ENCODE data around the gene STT3B.
A peak's percentile ranks its signal among the peaks of the same experiment; 100 is the strongest.

The STT3B gene

DNA sequence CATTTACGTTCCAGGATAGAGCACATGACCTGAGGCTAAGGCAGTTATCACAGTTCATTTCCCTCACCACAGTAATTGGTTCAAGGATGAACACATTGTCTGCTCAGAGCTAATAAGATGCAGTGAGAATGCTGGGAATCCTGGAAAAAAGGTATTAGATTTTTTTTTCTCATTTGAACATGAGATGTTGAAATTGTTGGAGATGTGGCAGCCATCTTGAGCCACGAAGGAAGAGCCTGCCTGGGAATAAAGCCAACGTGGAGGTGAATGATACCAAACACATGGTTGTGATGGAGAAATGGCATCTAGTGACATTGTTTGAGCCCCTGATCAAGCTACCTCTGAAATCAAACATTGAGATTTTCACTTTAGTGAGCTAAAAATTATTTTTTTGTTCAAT is 16.0 kb upstream of the STT3B start:
- FAIRE-seq (no peak), DNase-seq (ENCODE audit: low spot score) (no peak)

DNA sequence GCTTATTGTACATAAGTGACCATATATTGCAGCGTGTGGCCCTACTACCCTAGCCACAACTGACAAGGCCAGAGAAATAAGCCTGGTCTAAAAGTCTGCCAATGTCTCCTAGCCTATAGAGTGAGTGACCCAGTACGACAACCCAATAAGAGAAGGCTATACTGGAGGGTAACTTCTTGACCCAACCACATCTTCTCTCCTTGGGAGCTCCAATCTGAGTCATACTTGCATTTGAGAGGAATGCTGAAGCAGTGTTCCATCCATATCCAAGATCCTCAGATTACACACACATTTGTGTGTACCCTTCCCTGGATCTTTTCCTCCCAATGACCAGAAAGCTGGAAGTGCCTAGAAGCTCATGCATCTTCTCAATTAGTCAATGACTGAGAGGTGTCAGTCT is 11.3 kb upstream of the STT3B start:
- no peak for DNase-seq (ENCODE audit: low spot score)
- no peak for FAIRE-seq

DNA sequence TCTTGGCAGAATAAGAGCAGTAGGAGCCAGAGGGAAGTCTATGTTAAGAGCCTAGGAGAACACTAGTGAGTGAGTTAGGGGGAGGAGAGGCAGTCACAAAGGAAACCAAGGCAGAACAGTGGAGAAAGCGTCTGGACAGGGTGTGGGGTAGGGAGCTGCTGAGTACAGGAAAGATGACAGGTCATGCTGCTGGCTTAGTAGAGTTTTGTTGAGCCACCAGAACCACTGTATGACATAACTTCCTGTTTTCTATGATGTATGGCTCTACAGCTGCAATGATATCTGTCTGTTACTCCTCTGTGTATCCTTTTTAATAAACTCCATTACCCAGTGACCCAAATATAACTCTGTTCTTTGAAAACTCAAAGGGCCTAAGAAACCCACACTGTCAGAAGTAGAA is 10.6 kb upstream of the STT3B start:
- no peak for FAIRE-seq

DNA sequence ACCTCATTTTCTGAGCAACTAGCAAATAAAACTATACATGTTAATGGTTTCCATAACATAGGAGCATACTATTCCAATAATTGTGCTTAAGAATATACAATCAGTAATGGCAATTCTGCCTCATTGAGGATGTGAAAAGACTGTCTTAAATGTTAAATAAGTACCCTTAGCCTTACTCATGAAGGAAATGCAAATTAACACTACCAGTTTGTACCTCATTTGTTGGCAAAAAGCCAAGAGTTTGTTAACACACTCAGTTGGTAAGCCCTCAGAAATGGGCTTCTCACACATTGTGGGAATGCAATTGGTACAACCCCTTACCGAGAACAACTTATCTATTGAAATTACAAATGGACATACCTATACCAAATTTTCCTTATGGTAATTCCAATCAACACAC is 9.2 kb upstream of the STT3B start:
- DNase-seq (ENCODE audit: low spot score), result no peak

More for the DNA sequence above, 10.6 kb upstream of the STT3B start:
- DNase-seq (ENCODE audit: low spot score), result no peak

DNA sequence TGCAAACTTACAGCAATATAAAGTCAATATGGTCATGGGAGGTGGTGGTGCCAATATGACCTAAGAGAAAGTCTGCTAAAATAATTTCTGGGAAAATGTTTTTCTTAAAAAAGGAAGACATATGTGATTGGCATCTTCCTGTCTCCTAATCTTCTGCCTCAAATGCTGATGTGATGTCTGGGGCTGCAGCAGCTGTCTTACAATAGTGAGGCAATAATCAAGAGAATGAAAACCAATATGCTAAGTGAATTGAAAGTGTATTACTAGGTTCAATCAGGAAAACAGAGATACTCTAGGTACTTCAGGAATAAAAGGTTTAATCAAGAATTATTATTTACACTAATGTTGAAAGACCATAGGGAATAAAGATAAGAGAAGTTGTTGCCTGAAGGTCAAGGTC is 7.2 kb upstream of the STT3B start:
- no peak for FAIRE-seq

More for the DNA sequence above, 9.2 kb upstream of the STT3B start:
- no peak for FAIRE-seq

DNA sequence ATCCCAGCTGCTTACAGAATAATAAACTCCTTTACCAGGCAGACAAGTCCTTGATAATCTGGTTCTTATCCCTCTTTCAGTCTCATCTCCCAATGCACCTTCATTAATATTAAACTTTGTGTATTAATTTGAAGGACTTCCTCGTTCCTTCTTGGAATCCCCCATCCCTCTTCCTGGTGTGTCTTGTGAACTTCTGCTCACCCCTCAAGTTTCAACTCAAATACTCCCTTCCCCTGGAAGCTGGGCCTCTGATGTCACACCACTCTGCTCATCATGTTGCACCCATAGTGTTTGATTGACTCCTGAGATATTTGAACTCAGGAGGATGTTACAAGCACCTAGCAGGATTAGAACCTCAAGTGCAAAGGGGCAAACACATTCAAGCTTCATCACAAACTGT is 3.3 kb upstream of the STT3B start:
- FAIRE-seq (no peak), DNase-seq (ENCODE audit: low spot score) (no peak)

More for the DNA sequence above, 7.2 kb upstream of the STT3B start:
- DNase-seq (ENCODE audit: low spot score), result no peak

DNA sequence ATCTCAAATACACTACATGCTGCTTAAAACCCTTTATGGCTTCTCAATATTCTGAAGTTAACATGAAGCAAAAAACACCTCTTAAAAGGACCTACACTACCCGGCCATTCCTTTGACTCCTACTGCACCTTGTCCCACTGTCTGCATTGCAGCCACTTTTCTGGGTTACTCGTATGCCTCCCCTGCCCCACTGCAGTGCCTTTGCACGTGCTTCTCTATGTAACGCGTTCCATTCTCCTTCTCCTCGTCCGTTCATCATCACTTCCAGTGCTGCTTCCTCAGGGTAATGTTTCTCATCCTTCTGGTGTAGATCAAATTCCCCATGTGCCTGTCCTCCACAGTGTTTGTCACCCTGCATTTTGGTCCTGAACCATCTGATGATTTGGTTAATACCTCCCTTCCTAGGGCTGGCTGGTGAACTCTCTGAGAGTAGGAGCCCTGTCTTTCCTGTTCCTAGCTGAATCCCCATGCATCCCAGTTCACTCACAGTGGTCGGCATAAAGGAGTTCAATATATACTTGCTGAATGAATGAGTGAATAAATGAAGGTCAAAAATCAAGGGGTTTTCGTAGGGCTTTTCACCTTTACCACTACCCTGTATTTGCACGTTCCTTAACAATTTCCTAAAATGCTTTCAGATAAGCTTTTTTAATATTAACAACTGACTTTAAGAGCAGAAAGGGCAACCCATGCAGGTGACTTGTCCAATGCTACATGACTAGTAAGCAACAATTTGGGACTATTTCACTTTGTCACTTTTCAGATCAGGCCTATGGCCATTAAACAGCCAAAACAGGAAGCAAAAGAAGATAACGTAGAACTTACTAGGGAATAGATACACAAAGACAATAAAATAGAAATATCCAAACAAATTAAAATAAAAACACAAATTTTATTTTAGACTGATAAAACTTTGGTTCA is 2.4 kb upstream of the STT3B start:
- DNase-seq (ENCODE audit: low spot score) (no peak), FAIRE-seq (no peak)

DNA sequence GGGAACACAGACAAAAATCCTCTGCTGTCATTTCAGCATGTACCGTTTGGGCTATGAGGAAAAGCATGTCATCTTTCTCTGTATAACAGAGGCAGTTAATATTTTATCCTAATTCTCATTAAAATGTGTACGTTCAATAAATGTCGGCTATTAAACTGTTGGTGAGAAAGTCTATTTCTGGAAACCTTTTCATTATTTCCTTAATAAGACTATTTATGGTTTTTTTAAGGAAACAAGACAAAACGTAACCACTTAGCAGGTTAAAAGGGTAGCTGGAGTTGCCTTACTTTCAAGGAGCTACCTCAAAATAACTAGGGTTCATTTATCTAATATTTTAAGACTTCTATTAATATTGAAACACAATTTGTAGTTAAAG is 1.8 kb upstream of the STT3B start:
- DNase-seq (ENCODE audit: low spot score) (no peak), FAIRE-seq (no peak)

DNA sequence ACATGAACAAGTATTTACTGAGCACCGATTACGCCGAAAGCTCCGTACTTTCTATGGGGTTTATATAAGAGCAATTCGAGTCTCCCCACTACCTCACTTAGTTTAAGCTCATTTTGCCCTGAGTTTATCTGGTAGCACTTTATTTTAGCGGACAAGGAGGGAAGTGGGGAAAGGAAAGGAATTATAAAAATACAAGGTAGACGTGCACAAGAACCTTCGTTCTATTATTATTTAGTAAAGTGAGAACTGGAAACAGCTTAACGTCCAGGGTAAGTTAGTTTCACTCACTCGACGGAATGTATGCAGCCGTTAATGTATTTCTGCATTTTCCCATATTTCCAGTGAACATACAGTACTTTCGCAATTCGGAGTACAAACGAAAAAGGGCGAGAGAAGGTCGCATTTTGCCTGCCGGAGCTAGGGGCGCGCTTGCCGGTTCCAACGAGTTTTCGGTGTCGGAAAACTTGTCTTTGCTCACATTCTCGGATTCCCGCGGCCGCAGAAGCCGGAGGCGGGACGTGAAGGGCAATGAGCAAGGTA is 1.2 kb upstream of the STT3B start:
- no peak for FAIRE-seq
- DNase-seq (ENCODE audit: low spot score), result no peak

DNA sequence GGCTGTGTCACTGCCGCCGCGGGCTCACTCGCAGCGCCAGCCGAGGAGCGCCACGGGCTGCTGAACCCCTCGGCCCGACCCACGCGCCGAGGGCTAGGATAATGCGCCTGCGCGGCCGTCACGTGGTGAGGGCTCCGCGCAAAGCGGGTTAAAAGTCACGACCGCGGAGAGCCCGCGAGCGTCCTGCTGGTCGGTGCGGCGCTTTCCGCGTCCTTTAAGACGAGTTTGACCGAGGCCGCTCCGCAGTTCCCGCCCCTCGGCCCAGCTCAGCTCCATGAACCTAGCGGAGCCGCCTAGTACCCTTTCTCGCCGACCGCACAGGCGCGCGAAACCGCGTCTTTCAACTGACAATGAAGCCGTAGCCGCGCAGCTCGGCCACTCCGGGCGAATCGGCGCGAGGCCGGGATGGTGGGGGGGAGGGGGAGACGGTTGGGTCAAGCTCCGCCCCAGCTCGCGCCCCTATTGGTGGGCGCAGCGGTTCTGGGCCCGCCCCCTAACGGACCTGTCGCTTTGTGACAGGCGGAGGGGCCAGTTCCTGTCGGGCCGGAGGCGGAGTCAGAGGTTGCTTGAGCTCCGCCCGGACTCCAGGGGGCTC is 636 bp upstream of the STT3B start:
- FAIRE-seq (peak; percentile 95), DNase-seq (ENCODE audit: low spot score) (peak; percentile 98)

DNA sequence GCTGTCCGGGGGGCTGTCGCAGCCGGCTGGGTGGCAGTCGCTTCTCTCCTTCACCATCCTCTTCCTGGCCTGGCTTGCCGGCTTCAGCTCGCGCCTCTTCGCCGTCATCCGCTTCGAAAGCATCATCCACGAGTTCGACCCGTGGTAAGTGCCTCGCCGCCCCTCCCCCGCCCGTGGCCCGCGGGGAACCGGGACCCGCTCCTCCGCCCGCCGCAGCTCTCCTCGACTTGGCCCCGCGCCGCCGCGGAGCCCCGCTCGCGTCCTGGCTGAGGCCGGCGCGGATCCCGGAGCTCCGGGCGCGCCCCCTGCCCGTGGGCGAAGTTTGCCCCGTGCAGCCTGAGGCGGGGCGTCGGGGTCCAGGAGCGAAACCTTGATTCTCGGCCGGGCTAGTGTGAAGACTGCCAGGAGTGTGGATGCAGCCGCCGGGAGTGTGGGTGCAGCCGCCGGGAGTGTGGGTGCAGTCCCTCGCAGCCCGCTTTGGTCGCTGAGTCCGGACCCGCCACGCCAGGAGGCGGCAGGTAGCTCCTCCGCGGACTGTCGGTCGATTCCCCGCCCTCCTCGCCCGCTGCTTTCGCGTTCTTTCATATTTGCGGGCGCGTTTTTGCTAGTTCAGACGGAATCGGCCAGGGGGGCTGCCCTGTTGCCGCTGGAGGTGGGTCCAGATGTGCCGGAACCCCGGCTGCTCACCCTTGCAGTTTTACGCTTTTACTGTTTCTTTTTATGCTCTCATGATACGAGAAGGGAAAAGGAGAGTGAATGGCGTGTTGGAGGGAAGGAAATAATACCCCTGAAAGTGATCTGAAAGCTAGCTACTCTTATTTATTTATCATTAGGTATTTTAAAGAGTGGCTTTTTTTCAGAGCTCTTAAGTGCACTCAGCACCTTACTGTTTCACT is 692 bp downstream of the STT3B start:
- peak; percentile 34 for DNase-seq (ENCODE audit: low spot score)
- FAIRE-seq, result no peak

DNA sequence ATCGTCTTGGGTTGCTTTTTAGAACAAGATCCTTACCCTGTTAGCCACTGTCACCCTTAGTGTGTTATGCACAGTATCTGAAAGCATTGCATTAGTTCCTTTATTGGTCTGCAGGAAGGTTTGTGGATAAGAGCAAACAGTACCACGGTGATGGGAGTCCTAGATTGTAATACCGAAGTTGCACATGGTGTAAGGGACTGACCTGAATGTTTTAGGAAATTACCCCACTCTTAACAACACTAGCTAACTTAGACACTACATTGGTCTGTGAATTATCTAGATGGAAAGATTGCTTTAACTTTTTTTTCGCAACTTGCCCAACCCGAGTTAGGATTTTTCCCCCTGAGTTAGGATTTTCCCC is 1.3 kb downstream of the STT3B start:
- FAIRE-seq, result no peak
- peak; percentile 16 for DNase-seq (ENCODE audit: low spot score)

DNA sequence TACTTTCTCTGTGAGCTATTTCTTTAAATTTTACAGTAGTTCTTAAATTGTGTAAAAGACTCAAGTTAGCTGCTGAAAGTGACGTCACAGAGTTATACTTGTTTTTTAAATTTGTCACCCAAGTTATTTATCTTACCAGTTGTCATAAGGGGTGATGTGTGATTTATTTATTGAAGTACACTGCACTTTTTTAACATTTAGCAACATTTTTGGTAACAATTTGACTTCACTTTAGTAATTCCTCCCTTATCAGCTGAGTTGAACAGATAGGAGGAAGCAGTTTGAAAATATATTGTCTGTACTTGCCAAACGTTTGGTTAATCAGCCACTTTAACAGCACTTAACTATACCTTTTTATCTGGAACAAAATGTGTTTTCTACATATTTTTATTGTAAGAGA is 3.8 kb downstream of the STT3B start:
- DNase-seq (ENCODE audit: low spot score), result no peak
- FAIRE-seq, result no peak

DNA sequence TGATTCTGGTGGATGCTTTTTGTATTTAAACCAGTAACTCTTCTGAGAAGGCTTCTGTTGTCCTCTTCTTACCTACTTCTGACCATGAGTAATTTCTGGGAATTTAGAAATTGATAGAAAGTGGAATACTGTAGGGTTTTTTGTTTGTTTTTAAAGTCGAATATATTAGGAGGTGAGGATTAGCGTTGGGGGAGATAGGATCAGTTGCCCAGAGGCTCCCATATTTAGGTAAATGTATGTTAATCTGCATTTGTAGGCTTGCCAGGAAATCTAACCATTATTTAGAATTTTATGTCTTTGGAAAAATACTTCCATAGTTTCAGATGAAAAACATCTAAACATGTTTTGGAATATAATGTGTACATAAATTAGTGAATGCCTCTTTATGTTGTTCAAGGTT is 6.1 kb downstream of the STT3B start:
- FAIRE-seq (no peak), DNase-seq (ENCODE audit: low spot score) (no peak)

DNA sequence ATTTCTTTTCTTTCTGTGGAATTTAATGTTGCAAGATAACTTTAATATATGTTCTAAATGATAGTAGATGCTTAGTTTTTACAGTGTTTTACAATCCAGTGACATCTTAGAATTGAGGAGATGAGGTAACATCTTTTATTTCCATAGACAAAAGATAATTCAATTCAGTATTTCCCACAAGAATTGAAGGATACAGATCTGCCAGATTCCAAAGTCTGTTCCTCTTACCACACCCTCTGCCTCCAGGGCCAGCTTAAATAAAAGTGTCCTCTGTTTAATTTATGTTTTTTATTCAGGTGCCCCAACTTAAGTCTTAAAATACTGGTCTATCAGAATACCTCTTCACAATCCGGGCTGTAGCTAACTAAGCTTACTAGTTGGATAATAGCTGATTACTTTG is 6.5 kb downstream of the STT3B start:
- no peak for FAIRE-seq
- no peak for DNase-seq (ENCODE audit: low spot score)

DNA sequence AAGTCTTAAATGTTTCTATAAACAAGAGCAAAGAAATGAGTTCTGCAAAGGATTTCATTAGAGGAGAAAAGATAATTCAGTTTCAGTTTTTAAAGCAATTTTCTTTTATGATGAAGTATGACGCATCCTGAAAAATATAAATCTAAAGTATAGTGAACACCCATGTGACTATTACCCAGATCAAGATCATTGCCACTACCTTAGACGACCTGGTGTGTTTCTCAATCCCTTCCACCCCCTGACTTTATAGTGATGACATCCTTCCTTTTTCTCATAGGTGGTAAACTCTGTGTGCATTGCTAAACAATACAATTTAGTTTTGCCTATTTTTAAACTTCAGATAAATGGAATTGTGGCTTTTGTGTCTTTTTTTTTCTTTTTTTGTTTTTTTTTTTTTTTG is 8.4 kb downstream of the STT3B start:
- FAIRE-seq (no peak), DNase-seq (ENCODE audit: low spot score) (no peak)

DNA sequence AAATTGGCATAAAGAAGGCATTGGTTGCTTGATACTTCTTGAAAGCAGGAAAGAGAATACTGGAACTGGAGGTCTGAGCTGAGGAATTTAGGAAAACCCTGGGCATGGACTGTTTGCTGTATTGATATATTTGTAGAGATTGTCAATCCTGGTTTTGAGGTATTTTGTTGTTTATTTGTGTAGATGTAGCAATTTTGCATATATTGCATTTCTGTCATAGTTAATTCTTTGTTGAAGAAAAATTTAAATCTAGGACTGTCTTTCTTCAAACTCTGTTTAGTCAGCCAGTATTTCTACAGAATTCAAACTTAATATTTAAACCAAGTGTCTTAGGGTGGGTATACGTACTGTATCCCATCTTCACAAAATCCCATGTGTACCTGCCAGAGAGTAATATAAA is 9.5 kb downstream of the STT3B start:
- no peak for FAIRE-seq
- no peak for DNase-seq (ENCODE audit: low spot score)

DNA sequence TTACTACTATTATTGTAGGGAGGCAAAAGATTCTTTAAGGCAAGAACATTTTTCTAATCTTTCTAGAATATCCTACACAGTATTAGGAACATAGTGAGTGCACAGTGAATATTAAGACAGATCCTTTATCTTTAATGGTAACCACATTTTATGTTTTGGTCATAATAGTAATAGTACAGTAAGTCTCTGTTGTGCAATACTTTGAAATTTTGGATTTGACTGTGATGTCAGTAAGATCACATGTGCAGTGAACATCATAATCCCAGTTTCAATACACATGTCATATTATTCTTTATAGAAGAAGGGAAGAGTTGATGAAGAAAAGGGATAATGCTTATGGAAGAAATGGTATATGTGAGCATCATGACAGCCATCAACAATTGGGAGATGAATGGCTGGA is 10.7 kb downstream of the STT3B start:
- no peak for FAIRE-seq
- no peak for DNase-seq (ENCODE audit: low spot score)

DNA sequence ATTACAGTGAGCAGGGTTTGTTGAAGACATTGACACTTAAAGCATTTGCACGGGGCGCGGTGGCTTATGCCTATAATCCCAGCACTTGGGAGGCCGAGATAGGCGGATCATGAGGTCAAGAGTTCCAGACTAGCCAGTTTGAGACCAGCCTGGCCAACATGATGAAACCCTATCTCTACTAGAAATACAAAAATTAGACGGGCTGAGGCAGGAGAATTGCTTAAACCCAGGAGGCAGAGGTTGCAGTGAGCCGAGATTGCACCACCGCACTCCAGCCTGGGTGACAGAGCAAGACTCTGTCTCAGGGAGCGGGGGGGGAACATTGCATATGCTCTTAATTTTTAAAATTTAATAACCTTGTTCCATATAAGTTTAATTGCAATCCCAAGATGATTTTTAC is 11.9 kb downstream of the STT3B start:
- FAIRE-seq, result no peak
- DNase-seq (ENCODE audit: low spot score), result no peak

DNA sequence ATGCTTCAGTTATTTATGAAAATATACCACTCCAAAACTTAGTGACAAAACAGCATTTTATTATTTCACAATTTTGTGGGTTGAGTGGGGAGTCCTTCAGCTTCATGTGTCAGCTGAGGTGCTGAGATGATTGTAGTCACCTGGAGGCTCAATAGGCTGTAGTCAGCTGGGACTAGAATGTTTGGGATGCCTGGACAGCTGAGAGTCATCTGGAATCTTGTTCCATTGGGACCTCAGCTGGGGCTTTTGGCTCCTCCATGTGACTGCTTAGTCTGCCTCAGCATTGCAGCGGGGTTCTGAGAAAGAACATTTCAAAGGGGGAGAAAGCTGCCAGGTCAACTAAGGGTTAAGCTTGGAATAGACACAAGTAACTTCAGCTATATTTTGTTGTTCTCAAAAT is 13.4 kb downstream of the STT3B start:
- DNase-seq (ENCODE audit: low spot score) (no peak), FAIRE-seq (no peak)

DNA sequence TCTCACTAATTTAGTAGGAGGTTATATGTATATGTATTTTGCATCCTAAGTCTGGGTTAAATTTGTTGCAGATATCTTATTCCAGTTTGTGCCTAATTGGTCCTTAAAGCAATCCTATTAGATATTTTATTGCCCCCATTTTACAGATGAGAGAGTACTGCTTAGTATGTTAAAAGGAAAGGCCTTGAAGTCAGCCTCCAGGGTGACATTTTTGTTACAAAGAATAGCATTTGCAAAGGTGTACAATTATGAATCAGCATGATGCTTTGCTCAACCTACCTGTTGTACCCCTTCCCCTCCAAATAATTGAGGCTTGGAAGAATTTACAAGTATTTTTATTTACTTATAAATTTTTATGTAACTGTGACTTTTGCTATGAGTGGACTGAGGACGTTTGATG is 14.0 kb downstream of the STT3B start:
- DNase-seq (ENCODE audit: low spot score) (no peak), FAIRE-seq (no peak)

All from urothelium cell line (cell line).